ENCODE measurements around the gene ATP1A1. TPM values are rescaled to one million over a fixed set of nuclear protein-coding genes. Genes with fewer than 3 reads are reported as not detected.

ATP1A1 gene
- total RNA-seq, 2 experiments from 2014 or later, result 74.4 to 186 TPM

DNA sequence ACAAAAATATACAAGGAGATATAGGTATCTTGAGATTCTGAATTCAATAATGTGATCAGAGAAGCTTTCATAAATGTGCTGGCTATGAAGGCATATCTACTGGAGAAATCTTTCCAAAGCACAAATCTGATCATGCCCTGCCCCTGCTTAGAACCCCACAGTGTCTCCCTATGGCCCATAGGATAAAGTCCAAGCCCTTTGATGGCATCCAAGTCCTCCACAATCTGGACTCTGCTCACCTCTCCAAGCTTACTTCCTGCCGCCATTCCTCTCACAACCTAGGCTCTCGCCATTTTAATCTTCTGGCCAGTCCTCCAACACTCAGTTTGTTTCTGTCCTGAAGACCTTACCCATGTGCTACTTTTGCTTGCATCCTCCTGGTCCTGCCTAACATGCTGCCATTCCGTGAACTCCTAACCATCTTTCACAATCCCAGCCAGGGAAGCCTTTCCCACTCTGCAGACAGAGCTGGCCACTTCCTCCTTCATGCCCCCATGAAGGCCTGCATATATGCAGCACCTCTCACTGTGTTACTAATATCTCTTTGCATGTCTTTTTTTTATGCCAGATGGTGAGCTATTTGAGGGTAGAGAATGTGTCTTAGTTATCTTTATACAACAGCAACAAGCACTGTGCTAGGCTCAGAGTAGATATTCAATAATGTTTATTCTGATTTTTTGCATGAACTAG, 5.6 kb upstream of the ATP1A1 start:
- H3K4me3 ChIP-seq (ENCODE audit: low read depth, low read length, poor library complexity, severe bottlenecking), result no peak overlapping the region
- peaks cover 12% of the 10 kb centered on the region; the same call in 1 of the 2 replicates for H3K9me3 ChIP-seq (ENCODE audit: low read length)
- no peaks in the 10 kb centered on the region for H3K36me3 ChIP-seq (ENCODE audit: insufficient read depth, low read length)
- POLR2A ChIA-PET, result interaction anchor here (0.6 to 2.7 kb wide), 7 partner anchors 8 to 1677 kb away, joined by 3 to 6 read pairs (median 4); no protein-coding TSS in a partner anchor
- H3K4me1 ChIP-seq (ENCODE audit: insufficient read depth, low read length, poor library complexity, severe bottlenecking), result peaks cover 6% of the 10 kb centered on the region
- H3K9me2 ChIP-seq (ENCODE audit: insufficient read depth, low read length), result no peaks in the 10 kb centered on the region
- TF ChIP-seq EZH2phosphoT487 (IDR thresholded peaks at IDR 0.05; ENCODE audit: borderline replicate concordance, low read depth, low read length), result no peak
- TF ChIP-seq, protein P1, sequence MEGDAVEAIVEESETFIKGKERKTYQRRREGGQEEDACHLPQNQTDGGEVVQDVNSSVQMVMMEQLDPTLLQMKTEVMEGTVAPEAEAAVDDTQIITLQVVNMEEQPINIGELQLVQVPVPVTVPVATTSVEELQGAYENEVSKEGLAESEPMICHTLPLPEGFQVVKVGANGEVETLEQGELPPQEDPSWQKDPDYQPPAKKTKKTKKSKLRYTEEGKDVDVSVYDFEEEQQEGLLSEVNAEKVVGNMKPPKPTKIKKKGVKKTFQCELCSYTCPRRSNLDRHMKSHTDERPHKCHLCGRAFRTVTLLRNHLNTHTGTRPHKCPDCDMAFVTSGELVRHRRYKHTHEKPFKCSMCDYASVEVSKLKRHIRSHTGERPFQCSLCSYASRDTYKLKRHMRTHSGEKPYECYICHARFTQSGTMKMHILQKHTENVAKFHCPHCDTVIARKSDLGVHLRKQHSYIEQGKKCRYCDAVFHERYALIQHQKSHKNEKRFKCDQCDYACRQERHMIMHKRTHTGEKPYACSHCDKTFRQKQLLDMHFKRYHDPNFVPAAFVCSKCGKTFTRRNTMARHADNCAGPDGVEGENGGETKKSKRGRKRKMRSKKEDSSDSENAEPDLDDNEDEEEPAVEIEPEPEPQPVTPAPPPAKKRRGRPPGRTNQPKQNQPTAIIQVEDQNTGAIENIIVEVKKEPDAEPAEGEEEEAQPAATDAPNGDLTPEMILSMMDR (conservative IDR thresholded peaks at IDR 0.05; ENCODE audit: low read length), result no peak
- H3K4me2 ChIP-seq (ENCODE audit: low read length), result no peak overlapping the region
- no peak overlapping the region for H2AFZ ChIP-seq (ENCODE audit: low read length)
- intact Hi-C loops (cut with micrococcal nuclease; ENCODE audit: unreplicated experiment), result no loop called here
- BruUV-seq (replicated peaks), result no TSS peak
- H4K20me1 ChIP-seq (ENCODE audit: insufficient read depth, low read length), result no peaks in the 10 kb centered on the region
- H3K79me2 ChIP-seq (ENCODE audit: insufficient read depth, low read depth, low read length), result no peaks in the 10 kb centered on the region
- no peak for DNase-seq (ENCODE audit: low spot score)
- CTCF ChIA-PET (ENCODE audit: unreplicated experiment), result no interaction called here
- no peak overlapping the region for H3K27ac ChIP-seq (ENCODE audit: low read depth, low read length, poor library complexity, severe bottlenecking)

DNA sequence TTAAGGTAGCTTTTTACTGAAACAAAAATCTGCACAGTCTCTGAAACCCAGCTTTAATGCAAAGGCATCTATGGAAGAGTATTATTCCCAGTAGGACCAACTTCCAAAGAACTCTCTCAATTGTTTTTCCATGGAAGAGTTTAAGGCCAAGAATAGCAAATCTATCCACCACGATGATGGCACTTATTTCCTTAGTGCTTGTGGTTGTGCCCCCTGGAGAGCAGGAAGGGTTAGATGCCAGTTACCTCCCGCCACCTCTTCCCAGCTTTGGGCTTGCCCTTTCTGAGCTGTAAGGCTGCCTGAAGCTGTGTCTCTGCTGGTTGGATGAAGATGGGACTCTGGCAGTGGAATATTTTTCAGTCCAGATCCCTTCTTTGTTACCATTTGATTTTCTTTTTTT, 4.8 kb upstream of the ATP1A1 start:
- Histone ChIP-seq H3K4me3 (ENCODE audit: low read depth, low read length, poor library complexity, severe bottlenecking) (no peak overlapping the region), H3K27ac (ENCODE audit: low read depth, low read length, poor library complexity, severe bottlenecking) (no peak overlapping the region), H3K9me2 (ENCODE audit: insufficient read depth, low read length) (no peaks in the 10 kb centered on the region), H3K9me3 (ENCODE audit: low read length) (peaks cover 12% of the 10 kb centered on the region; the same call in 1 of the 2 replicates), H4K20me1 (ENCODE audit: insufficient read depth, low read length) (no peaks in the 10 kb centered on the region), H3K36me3 (ENCODE audit: insufficient read depth, low read length) (no peaks in the 10 kb centered on the region), H2AFZ (ENCODE audit: low read length) (no peak overlapping the region), H3K79me2 (ENCODE audit: insufficient read depth, low read depth, low read length) (no peaks in the 10 kb centered on the region), H3K4me2 (ENCODE audit: low read length) (no peak overlapping the region), H3K4me1 (ENCODE audit: insufficient read depth, low read length, poor library complexity, severe bottlenecking) (peaks cover 9% of the 10 kb centered on the region)
- BruUV-seq (replicated peaks), result no TSS peak
- DNase-seq (ENCODE audit: low spot score), result no peak
- intact Hi-C loops (cut with micrococcal nuclease; ENCODE audit: unreplicated experiment), result no loop called here
- TF ChIP-seq EZH2phosphoT487 (IDR thresholded peaks at IDR 0.05; ENCODE audit: borderline replicate concordance, low read depth, low read length), result no peak
- TF ChIP-seq, protein P1 (conservative IDR thresholded peaks at IDR 0.05; ENCODE audit: low read length), result no peak
- CTCF ChIA-PET (ENCODE audit: unreplicated experiment), result no interaction called here
- POLR2A ChIA-PET, result interaction anchor here (1.0 to 2.7 kb wide), 3 partner anchors 9 to 214 kb away, joined by 3 to 5 read pairs (median 4); no protein-coding TSS in a partner anchor

DNA sequence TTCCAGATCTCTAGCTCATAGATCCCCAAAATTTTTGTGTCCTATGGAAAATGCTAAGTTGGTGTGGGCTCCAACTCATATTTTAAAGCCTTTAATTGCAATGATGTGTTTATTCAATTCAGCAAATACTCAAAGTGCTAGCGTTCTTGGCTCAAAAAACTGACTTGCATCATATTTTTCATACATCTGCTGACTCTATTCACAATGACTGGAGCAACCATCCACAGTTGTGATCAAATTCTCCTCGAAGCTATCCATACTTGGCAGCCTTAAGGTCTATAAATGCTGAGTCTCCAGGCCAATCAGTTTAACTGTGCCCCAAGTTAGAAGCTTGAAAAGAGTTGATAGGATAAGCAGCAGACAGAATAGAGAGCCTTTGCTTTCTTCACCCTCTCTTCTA, 2.9 kb upstream of the ATP1A1 start:
- H3K9me3 ChIP-seq (ENCODE audit: low read length), result peaks cover 4% of the 10 kb centered on the region; the same call in 1 of the 2 replicates
- POLR2A ChIA-PET, result no interaction called here
- no peaks in the 10 kb centered on the region for H3K9me2 ChIP-seq (ENCODE audit: insufficient read depth, low read length)
- no peak for TF ChIP-seq EZH2phosphoT487 (IDR thresholded peaks at IDR 0.05; ENCODE audit: borderline replicate concordance, low read depth, low read length)
- TF ChIP-seq, protein P1 (conservative IDR thresholded peaks at IDR 0.05; ENCODE audit: low read length), result no peak
- no peak overlapping the region for H2AFZ ChIP-seq (ENCODE audit: low read length)
- BruUV-seq (replicated peaks), result no TSS peak
- DNase-seq (ENCODE audit: low spot score), result no peak
- intact Hi-C loops (cut with micrococcal nuclease; ENCODE audit: unreplicated experiment), result no loop called here
- H3K79me2 ChIP-seq (ENCODE audit: insufficient read depth, low read depth, low read length), result peaks cover 19% of the 10 kb centered on the region
- CTCF ChIA-PET (ENCODE audit: unreplicated experiment), result no interaction called here
- no peak overlapping the region for H3K4me3 ChIP-seq (ENCODE audit: low read depth, low read length, poor library complexity, severe bottlenecking)
- H3K4me2 ChIP-seq (ENCODE audit: low read length), result no peak overlapping the region
- peaks cover 10% of the 10 kb centered on the region; the same call in 1 of the 2 replicates for H3K36me3 ChIP-seq (ENCODE audit: insufficient read depth, low read length)
- no peak overlapping the region for H3K27ac ChIP-seq (ENCODE audit: low read depth, low read length, poor library complexity, severe bottlenecking)
- H4K20me1 ChIP-seq (ENCODE audit: insufficient read depth, low read length), result no peaks in the 10 kb centered on the region
- H3K4me1 ChIP-seq (ENCODE audit: insufficient read depth, low read length, poor library complexity, severe bottlenecking), result peaks cover 12% of the 10 kb centered on the region

Data from OCI-LY7 (cell line).